ENCODE measurements around the gene PAX5.

- TF ChIP-seq CTCF (IDR thresholded peaks at IDR 0.05) (no peak), EZH2 (IDR thresholded peaks at IDR 0.05; ENCODE audit: borderline replicate concordance, insufficient read depth, low read depth, low read length, poor library complexity, severe bottlenecking) (no peak)
These were observed 171.6 kb downstream of the PAX5 start for GRCh38 chr9:36862206-36863145.

Measured in B cell (primary cell).